Subcutaneous adipose tissue (tissue), 4 donors: ENCODE measurements around the gene APLF. TPM values are rescaled to one million over a fixed set of nuclear protein-coding genes. Genes with fewer than 3 reads are reported as not detected.

ENCODE experiments used
- total RNA-seq, 4 donors: library from RNA; depleted of rRNA; stranded (reverse); fragments of >200 nt; gene quantifications; one replicate each; pipeline ENCODE4 v1.1.0, GENCODE V29; 2016
- TF ChIP-seq, protein P1 (sequence below): fragments of 450-650 bp; IDR thresholded peaks from one replicate; pipeline ENCODE4 v1.5.1; 2016; ENCODE audit warnings: low read depth, mild to moderate bottlenecking, control low read depth, antibody characterized with exemption, moderate library complexity

The APLF gene
- total RNA-seq, 4 donors from 2014 or later, result 6.6 to 10.8 (median 10.1) TPM

- TF ChIP-seq, protein P1, sequence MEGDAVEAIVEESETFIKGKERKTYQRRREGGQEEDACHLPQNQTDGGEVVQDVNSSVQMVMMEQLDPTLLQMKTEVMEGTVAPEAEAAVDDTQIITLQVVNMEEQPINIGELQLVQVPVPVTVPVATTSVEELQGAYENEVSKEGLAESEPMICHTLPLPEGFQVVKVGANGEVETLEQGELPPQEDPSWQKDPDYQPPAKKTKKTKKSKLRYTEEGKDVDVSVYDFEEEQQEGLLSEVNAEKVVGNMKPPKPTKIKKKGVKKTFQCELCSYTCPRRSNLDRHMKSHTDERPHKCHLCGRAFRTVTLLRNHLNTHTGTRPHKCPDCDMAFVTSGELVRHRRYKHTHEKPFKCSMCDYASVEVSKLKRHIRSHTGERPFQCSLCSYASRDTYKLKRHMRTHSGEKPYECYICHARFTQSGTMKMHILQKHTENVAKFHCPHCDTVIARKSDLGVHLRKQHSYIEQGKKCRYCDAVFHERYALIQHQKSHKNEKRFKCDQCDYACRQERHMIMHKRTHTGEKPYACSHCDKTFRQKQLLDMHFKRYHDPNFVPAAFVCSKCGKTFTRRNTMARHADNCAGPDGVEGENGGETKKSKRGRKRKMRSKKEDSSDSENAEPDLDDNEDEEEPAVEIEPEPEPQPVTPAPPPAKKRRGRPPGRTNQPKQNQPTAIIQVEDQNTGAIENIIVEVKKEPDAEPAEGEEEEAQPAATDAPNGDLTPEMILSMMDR, result no peak
These were observed 97.9 kb downstream of the APLF start for GRCh38 chr2:68565273-68565672.

DNA sequence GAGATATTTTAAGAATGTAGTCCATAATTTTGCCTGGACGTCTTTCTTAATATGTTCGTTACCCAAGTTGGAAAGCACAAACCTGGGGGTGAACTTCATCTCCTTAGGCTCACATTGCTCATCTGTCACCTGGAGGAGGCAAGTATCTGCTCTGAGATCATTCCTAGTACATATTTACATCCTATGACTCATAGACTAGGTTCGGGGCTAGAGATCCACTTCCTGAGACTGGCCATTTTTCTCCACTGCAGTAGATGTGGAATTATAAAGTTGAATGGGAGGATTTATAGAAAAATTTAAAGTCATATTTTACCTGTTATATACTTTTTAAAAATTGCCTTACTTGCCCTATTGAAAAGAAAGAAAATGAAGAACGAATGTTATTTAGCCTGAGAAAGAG is 98.5 kb downstream of the APLF start:
- TF ChIP-seq, protein P1, result no peak

- TF ChIP-seq, protein P1, result no peak
These were observed 99.0 kb downstream of the APLF start for GRCh38 chr2:68566362-68566761.

GRCh38 chr2:68568116-68568515 is 100.7 kb downstream of the APLF start:
- TF ChIP-seq, protein P1, result no peak

GRCh38 chr2:68569604-68570003 is 102.2 kb downstream of the APLF start:
- TF ChIP-seq, protein P1, result no peak

DNA sequence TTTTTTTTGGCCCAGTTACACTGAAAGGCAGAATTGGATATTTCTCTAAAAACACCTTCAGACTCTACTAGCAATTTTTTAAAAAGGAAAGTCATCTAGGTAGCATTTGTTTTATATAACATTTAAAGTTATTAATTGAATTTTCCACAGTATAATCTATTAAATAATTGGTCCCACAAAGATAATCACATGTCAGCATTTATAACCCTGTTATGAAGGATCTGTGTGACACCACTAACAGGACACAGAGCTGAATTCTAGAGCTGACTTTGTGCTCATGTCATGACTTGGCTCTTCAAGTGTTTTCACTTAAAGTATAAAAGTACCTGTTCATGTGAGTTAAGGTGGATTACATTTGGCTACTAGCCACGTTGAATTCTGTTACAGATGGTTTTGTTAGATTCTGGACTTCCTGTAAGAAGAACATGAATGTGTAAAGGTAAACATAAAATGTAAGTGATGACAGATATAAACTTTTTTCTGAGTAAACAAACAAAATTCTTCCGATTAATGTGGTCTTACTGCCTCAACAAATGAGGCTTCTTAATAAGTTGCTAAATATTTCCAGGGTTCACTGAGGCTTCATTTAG is 106.9 kb downstream of the APLF start:
- TF ChIP-seq, protein P1, result no peak

- TF ChIP-seq, protein P1, result no peak
These were observed 109.8 kb downstream of the APLF start for GRCh38 chr2:68577183-68577582.
